ENCODE results near the gene CASP10.
"Not testable (repeated sequence)": the region's sequence is repeated elsewhere in the genome, so short reads cannot be mapped to it uniquely, and the experiment has no call there.

The CASP10 gene

GRCh38 chr2:201234663-201235135 is 51.8 kb downstream of the CASP10 start:
- Histone ChIP-seq H3K9ac (ENCODE audit: low read depth, low read length) (no peak overlapping the region), H3K27ac (ENCODE audit: low read depth, low read length) (no peak overlapping the region), H3K36me3 (ENCODE audit: control insufficient read depth, insufficient read depth, low read length) (no peaks in the 10 kb centered on the region), H3K4me1 (ENCODE audit: control insufficient read depth, insufficient read depth, low read length) (peaks cover 15% of the 10 kb centered on the region), H3K9me3 (ENCODE audit: control insufficient read depth, insufficient read depth, low read length) (0 out of 2 replicates have a peak, but pooled peaks cover 4% of the 10 kb centered on the region), H3K27me3 (ENCODE audit: control insufficient read depth, insufficient read depth, low read length) (no peaks in the 10 kb centered on the region), H3K4me3 (ENCODE audit: low read depth, low read length) (peak overlapping the region; percentile 36)

- H3K9ac ChIP-seq (ENCODE audit: low read depth, low read length) = no peak overlapping the region
- H3K4me1 ChIP-seq (ENCODE audit: control insufficient read depth, insufficient read depth, low read length) = peaks cover 15% of the 10 kb centered on the region
- H3K27ac ChIP-seq (ENCODE audit: low read depth, low read length) = no peak overlapping the region
- no peaks in the 10 kb centered on the region for H3K27me3 ChIP-seq (ENCODE audit: control insufficient read depth, insufficient read depth, low read length)
- no peaks in the 10 kb centered on the region for H3K36me3 ChIP-seq (ENCODE audit: control insufficient read depth, insufficient read depth, low read length)
- 0 out of 2 replicates have a peak, but pooled peaks cover 4% of the 10 kb centered on the region for H3K9me3 ChIP-seq (ENCODE audit: control insufficient read depth, insufficient read depth, low read length)
- H3K4me3 ChIP-seq (ENCODE audit: low read depth, low read length) = no peak overlapping the region; the same call in 1 of the 2 replicates
Measured at GRCh38 chr2:201235860-201236811, 53.2 kb downstream of the CASP10 start.

GRCh38 chr2:201237486-201238123 is 54.7 kb downstream of the CASP10 start:
- no peak overlapping the region for H3K27ac ChIP-seq (ENCODE audit: low read depth, low read length)
- H3K36me3 ChIP-seq (ENCODE audit: control insufficient read depth, insufficient read depth, low read length) = no peaks in the 10 kb centered on the region
- H3K9ac ChIP-seq (ENCODE audit: low read depth, low read length) = no peak overlapping the region
- H3K9me3 ChIP-seq (ENCODE audit: control insufficient read depth, insufficient read depth, low read length) = 0 out of 2 replicates have a peak, but pooled peaks cover 4% of the 10 kb centered on the region
- H3K4me3 ChIP-seq (ENCODE audit: low read depth, low read length) = no peak overlapping the region
- H3K4me1 ChIP-seq (ENCODE audit: control insufficient read depth, insufficient read depth, low read length) = peaks cover 8% of the 10 kb centered on the region
- H3K27me3 ChIP-seq (ENCODE audit: control insufficient read depth, insufficient read depth, low read length) = no peaks in the 10 kb centered on the region

- not testable (repeated sequence) for H3K27me3 ChIP-seq (ENCODE audit: control insufficient read depth, insufficient read depth, low read length); H3K36me3 ChIP-seq (ENCODE audit: control insufficient read depth, insufficient read depth, low read length); H3K9ac ChIP-seq (ENCODE audit: low read depth, low read length)
Measured at GRCh38 chr2:201239167-201239935, 56.4 kb downstream of the CASP10 start.

GRCh38 chr2:201242571-201243277 is 59.8 kb downstream of the CASP10 start:
- H3K36me3 ChIP-seq (ENCODE audit: control insufficient read depth, insufficient read depth, low read length) = no peaks in the 10 kb centered on the region
- no peaks in the 10 kb centered on the region for H3K4me1 ChIP-seq (ENCODE audit: control insufficient read depth, insufficient read depth, low read length)
- H3K4me3 ChIP-seq (ENCODE audit: low read depth, low read length) = no peak overlapping the region
- no peak overlapping the region for H3K9ac ChIP-seq (ENCODE audit: low read depth, low read length)
- H3K27ac ChIP-seq (ENCODE audit: low read depth, low read length) = no peak overlapping the region
- H3K27me3 ChIP-seq (ENCODE audit: control insufficient read depth, insufficient read depth, low read length) = no peaks in the 10 kb centered on the region
- H3K9me3 ChIP-seq (ENCODE audit: control insufficient read depth, insufficient read depth, low read length) = 0 out of 2 replicates have a peak, but pooled peaks cover 4% of the 10 kb centered on the region

More at GRCh38 chr2:201239167-201239935, 56.4 kb downstream of the CASP10 start:
- H3K4me3 ChIP-seq (ENCODE audit: low read depth, low read length); H3K4me1 ChIP-seq (ENCODE audit: control insufficient read depth, insufficient read depth, low read length); H3K9me3 ChIP-seq (ENCODE audit: control insufficient read depth, insufficient read depth, low read length); H3K27ac ChIP-seq (ENCODE audit: low read depth, low read length): not testable (repeated sequence)

- Histone ChIP-seq H3K27me3 (ENCODE audit: control insufficient read depth, insufficient read depth, low read length) (no peaks in the 10 kb centered on the region), H3K4me3 (ENCODE audit: low read depth, low read length) (no peak overlapping the region), H3K9me3 (ENCODE audit: control insufficient read depth, insufficient read depth, low read length) (no peaks in the 10 kb centered on the region), H3K9ac (ENCODE audit: low read depth, low read length) (no peak overlapping the region), H3K4me1 (ENCODE audit: control insufficient read depth, insufficient read depth, low read length) (no peaks in the 10 kb centered on the region), H3K36me3 (ENCODE audit: control insufficient read depth, insufficient read depth, low read length) (no peaks in the 10 kb centered on the region), H3K27ac (ENCODE audit: low read depth, low read length) (no peak overlapping the region)
Measured at GRCh38 chr2:201244829-201245228, 61.9 kb downstream of the CASP10 start.

- H3K9me3 ChIP-seq (ENCODE audit: control insufficient read depth, insufficient read depth, low read length) = no peaks in the 10 kb centered on the region
- H3K27me3 ChIP-seq (ENCODE audit: control insufficient read depth, insufficient read depth, low read length) = no peaks in the 10 kb centered on the region
- H3K36me3 ChIP-seq (ENCODE audit: control insufficient read depth, insufficient read depth, low read length) = no peaks in the 10 kb centered on the region
- H3K9ac ChIP-seq (ENCODE audit: low read depth, low read length) = no peak overlapping the region
- no peak overlapping the region for H3K4me3 ChIP-seq (ENCODE audit: low read depth, low read length)
- H3K4me1 ChIP-seq (ENCODE audit: control insufficient read depth, insufficient read depth, low read length) = no peaks in the 10 kb centered on the region
- no peak overlapping the region for H3K27ac ChIP-seq (ENCODE audit: low read depth, low read length)
Measured at GRCh38 chr2:201246280-201246679, 63.3 kb downstream of the CASP10 start.

GRCh38 chr2:201248288-201248844 is 65.4 kb downstream of the CASP10 start:
- Histone ChIP-seq H3K36me3 (ENCODE audit: control insufficient read depth, insufficient read depth, low read length) (no peaks in the 10 kb centered on the region), H3K4me1 (ENCODE audit: control insufficient read depth, insufficient read depth, low read length) (no peaks in the 10 kb centered on the region), H3K27ac (ENCODE audit: low read depth, low read length) (no peak overlapping the region), H3K9me3 (ENCODE audit: control insufficient read depth, insufficient read depth, low read length) (no peaks in the 10 kb centered on the region), H3K9ac (ENCODE audit: low read depth, low read length) (no peak overlapping the region), H3K4me3 (ENCODE audit: low read depth, low read length) (no peak overlapping the region), H3K27me3 (ENCODE audit: control insufficient read depth, insufficient read depth, low read length) (no peaks in the 10 kb centered on the region)

GRCh38 chr2:201249889-201250288 is 66.9 kb downstream of the CASP10 start:
- Histone ChIP-seq H3K9ac (ENCODE audit: low read depth, low read length) (no peak overlapping the region), H3K9me3 (ENCODE audit: control insufficient read depth, insufficient read depth, low read length) (no peaks in the 10 kb centered on the region), H3K27me3 (ENCODE audit: control insufficient read depth, insufficient read depth, low read length) (no peaks in the 10 kb centered on the region), H3K36me3 (ENCODE audit: control insufficient read depth, insufficient read depth, low read length) (no peaks in the 10 kb centered on the region), H3K27ac (ENCODE audit: low read depth, low read length) (no peak overlapping the region), H3K4me3 (ENCODE audit: low read depth, low read length) (no peak overlapping the region), H3K4me1 (ENCODE audit: control insufficient read depth, insufficient read depth, low read length) (peaks cover 8% of the 10 kb centered on the region; the same call in 1 of the 2 replicates)

- H3K4me1 ChIP-seq (ENCODE audit: control insufficient read depth, insufficient read depth, low read length) = peaks cover 8% of the 10 kb centered on the region; the same call in 1 of the 2 replicates
- no peak overlapping the region for H3K4me3 ChIP-seq (ENCODE audit: low read depth, low read length)
- H3K9me3 ChIP-seq (ENCODE audit: control insufficient read depth, insufficient read depth, low read length) = no peaks in the 10 kb centered on the region
- no peak overlapping the region for H3K27ac ChIP-seq (ENCODE audit: low read depth, low read length)
- H3K9ac ChIP-seq (ENCODE audit: low read depth, low read length) = no peak overlapping the region
- H3K36me3 ChIP-seq (ENCODE audit: control insufficient read depth, insufficient read depth, low read length) = no peaks in the 10 kb centered on the region
- no peaks in the 10 kb centered on the region for H3K27me3 ChIP-seq (ENCODE audit: control insufficient read depth, insufficient read depth, low read length)
Measured at GRCh38 chr2:201250741-201251140, 67.8 kb downstream of the CASP10 start.
